RCC 7860 (cell line): ENCODE measurements around the gene ZNF728.
"Not testable (repeated sequence)": the region's sequence is repeated elsewhere in the genome, so short reads cannot be mapped to it uniquely, and the experiment has no call there.

ENCODE experiments used
- DNase-seq: peaks from one replicate; pipeline ENCODE4 v3.0.0-alpha.2; 2015; ENCODE audit warnings: low spot score
- FAIRE-seq: peaks from 2 replicates; lab custom pipeline; 2012; peaks lifted over from hg19 to GRCh38; lab: Jason Lieb, UNC

ZNF728 gene

DNA sequence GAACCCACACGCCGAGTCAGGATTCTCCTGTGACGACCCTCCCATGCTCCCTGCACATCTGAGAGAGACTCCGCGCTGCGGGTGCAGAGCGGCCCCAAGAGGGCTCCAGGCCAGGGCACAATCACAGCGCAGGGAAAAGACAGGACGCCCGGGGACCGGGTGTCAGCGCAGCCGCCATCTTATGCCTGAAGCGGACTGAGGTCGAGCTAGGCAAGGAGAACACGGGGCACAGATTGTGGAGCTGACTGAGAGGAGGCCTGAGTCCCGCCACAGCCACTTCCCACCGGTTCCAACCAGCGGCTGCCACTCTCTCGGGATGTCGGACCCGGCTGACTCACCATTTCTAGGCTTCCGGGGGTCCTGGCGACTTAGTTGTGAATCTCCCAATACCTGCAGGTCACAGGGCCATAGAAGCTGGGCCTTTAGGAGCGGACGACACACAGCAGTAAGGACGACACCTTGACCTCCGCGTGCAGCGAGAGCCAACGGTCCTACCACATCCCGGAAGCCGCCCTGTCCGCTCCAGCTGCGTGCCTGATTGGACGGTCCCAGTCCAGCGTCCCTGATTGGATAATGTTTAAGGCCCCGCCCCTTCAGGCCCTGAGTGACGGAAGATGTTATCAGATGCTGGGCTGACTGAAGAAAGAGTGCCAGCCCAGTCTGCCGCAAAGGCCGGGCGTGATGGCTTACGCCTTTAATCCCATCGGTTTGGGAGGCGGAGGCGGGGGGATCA is at the start of gene ZNF728:
Gene ZNF728 (minus strand): TSS at position 487 of the 733 bp plus-strand sequence. CDS start 146 bp downstream, at position 341.
- DNase-seq (no peak), FAIRE-seq (no peak)

DNA sequence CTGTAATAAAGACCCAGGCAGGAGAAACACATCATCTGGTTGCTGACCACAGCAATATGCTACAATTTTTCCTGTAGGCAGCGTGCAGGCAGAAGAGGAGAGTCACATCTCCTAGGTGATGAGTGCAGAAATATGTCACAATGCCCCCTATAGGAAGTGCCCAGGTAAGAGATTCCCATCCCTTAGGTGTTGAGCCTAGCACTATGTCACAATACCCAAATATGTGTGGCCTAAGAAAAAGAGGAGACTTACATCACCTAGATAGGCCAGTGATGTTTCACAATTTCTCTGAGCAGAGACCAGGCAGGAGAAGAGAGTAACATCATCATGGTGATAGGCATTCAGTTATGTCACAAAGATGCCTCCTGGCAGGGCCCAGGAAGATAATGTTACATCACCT is 49.4 kb upstream of the ZNF728 start:
- no peak for FAIRE-seq
- DNase-seq = no peak

DNA sequence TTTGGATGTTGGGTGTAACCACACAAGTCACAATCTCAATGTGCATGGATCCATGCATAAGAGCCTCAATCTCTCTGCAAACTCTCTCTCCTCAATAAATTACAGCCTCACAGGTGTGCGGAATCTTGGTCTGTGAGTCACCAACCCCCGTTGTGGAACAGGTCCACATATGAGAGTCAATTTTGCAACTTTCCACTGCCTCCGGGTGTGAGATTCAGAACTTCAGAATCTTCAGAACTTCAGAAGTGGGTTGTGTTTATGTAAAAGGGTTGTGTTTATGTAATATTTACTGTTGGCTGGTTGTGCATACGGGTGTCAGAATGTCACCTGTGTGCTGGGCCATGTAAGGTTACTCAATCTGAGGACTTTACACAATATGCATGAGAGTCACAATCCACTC is 46.3 kb upstream of the ZNF728 start:
- DNase-seq = no peak
- no peak for FAIRE-seq

DNA sequence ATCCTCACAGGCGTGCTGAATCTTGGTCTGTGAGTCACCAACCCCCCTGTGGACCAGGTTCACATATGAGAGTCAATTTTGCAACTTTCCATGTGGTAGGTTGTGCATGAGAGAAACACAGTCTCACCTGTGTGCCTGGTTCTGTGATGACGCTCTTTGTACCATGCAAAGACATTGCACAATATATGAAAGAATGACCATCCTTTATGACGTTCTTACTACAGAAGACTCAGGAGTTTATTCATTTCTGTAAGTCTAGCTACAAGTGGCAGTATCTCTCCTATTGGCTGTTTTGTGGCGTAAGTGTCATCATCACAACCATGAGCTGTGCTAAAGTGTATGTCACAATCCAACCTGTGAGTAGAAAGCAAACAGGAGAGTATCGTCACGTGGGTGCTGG is 43.8 kb upstream of the ZNF728 start:
- FAIRE-seq (no peak), DNase-seq (no peak)

DNA sequence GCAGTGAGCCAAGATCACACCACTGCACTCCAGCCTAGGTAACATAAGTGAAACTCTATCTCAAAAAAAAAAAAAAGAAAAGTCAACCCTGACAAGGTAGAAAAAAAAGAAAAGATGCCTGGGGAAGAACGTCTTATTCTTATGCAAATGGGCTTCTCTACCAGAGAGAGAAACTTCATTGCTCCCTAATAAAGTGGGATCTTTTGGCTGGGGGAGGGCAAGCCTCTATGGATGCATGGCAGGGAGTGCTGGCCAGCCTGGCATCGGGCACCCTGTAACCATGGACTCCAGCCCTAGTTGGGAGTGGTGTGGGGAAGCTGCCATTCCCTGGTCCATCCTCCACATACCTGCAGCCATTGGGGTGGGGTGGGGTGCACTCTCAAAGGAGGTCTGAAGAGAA is 30.7 kb upstream of the ZNF728 start:
- no peak for FAIRE-seq
- no peak for DNase-seq

DNA sequence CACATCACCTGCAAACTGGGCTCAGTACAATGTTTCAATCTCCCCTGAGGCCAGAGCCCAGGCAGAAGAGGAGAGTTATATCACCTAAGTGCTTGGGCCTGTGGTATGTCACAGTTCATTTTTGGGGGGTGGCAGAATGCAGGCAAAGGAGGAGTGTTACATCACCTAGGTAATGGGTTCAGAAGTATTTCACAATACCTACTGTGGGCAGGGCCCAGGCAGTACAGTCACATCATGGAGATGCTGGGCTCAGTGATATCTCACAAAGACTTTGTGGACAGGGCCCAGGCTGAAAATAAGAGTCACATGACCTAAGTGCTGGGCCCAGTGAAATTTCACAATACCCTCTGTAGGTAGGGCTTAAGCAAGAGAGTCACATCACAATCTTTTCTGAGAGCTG is 12.7 kb upstream of the ZNF728 start:
- FAIRE-seq (no peak), DNase-seq (no peak)

DNA sequence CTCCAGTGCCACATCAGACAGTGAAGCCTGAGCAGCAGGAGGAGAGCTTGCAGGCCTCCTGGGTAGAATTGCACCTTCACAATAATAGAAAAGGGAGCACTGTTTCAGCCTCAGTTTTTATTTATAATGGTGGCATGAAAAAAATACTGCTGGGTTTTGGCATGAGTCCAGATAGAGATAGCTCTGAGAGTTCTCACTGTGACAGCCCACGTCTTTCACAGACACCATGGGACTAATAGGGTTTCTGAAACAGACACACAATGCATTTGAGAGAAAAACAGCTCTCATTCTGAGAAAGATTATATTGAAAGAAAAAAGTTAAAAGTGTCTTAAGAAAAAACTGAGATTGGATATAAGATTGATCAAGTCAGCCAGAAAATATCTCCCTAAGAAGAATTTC is 8.0 kb downstream of the ZNF728 start:
- not testable (repeated sequence) for DNase-seq, FAIRE-seq

DNA sequence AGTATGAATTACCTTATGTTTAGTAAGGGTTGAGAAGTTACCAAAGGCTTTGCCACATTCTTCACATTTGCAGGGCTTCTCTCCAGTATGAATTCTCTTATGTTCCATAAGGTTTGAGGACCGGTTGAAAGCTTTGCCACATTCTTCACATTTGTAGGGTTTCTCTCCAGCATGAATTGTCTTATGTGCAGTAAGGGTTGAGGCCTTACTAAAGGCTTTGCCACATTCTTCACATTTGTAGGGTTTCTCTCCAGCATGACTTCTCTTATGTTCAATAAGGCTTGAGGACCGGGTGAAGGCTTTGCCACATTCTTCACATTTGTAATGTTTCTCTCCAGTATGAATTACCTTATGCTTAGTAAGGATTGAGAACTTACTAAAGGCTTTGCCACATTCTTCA is 26.7 kb downstream of the ZNF728 start:
- DNase-seq = no peak
- no peak for FAIRE-seq

DNA sequence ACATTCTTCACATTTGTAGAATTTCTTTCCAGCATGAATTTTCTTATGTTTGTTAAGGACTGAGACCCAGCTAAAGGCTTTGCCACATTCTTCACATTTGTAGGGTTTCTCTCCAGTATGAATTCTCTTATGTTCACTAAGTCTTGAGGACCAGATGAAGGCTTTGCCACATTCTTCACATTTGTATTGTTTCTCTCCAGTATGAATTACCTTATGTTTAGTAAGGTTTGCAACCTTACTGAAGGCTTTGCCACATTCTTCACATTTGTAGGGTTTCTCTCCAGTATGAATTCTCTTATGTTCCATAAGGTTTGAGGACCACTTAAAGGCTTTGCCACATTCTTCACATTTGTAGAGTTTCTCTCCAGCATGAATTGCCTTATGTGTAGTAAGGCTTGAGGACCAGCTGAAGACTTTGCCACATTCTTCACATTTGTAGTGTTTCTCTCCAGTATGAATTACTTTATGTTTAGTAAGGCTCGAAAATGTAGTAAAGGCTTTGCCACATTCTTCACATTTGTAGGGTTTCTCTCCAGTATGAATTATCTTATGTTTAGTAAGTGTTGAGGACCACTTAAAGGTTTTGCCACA is 27.3 kb downstream of the ZNF728 start:
- FAIRE-seq, DNase-seq: not testable (repeated sequence)

DNA sequence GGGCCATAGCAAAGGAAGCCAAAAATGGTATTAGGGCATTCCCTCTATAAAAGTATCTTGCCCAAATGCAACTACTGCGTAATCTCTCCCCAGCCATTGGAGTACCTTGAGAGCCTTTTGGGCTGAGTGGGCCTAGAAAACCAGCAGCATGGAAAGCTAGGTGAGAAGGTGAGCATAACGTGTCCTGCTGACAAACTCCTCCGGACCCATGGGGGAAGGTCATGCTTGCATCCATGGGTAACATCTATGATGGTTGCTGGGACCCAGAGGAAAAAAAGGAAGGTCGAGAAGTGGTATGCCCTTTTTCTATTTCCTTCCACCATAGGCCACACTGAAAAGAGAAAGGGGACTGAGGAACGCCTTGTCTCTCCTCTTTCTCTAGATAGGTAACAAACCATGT is 57.4 kb downstream of the ZNF728 start:
- no peak for FAIRE-seq
- DNase-seq = no peak

DNA sequence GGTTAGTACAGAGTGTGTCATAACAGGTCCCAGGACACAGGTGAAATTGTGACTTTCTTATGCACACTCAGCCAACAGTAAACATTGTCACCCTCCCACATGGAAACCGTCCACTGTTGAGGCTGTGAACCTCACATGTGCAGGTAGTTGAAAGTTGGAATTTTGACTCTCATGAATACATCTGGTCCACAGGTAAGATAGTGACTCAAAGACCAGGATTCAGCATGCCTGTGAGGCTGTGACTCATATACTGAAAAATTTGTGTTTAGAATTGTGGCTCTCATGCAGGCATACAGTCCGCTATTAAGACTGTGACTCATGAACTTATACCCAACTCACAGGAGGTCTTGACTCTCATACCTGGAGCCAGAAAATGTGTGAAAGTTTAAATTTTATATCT is 67.8 kb downstream of the ZNF728 start:
- FAIRE-seq = no peak

DNA sequence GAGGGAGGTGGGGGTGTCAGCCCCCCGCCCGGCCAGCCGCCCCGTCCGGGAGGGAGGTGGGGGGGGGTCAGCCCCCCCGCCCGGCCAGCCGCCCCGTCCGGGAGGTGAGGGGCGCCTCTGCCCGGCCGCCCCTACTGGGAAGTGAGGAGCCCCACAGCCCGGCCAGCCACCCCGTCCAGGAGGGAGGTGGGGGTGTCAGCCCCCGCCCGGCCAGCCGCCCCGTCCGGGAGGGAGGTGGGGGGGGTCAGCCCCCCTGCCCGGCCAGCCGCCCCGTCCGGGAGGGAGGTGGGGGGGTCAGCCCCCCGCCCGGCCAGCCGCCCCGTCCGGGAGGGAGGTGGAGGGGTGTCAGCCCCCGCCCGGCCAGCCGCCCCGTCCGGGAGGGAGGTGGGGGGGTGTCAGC is 75.4 kb downstream of the ZNF728 start:
- DNase-seq, FAIRE-seq: not testable (repeated sequence)

More for the DNA sequence above, 67.8 kb downstream of the ZNF728 start:
- no peak for DNase-seq

DNA sequence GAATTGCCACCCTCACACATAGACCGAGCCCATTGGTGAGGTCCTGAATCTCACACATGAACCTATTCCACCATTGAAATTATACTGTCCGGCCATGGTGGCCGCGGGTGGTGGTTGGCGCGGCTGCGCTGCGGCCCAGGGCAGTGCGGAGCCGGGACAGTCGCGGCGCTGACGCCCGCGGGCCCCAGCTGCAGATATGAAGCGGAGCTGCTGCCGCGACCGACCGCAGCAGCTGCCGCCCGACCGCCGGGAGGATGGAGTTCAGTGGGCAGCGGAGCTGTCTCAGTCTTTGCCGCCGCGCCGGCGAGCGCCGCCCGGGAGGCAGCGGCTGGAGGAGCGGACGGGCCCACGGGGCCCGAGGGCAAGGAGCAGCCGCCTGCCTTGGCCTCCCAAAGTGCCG is 77.8 kb downstream of the ZNF728 start:
- not testable (repeated sequence) for DNase-seq, FAIRE-seq
